HG02884 (cell line): ENCODE results near the gene PFKFB1.
"Not testable (repeated sequence)": the region's sequence is repeated elsewhere in the genome, so short reads cannot be mapped to it uniquely, and the experiment has no call there.

Experiments used
- ATAC-seq: cut with Tn5 transposase; IDR thresholded peaks from one replicate; pipeline ENCODE4 v1.9.1; 2021; ENCODE audit warnings: mild to moderate bottlenecking, moderate library complexity; ENCODE audit not compliant: unreplicated experiment

Gene PFKFB1

GRCh38 chrX:54994668-54995351 lies 822 bp upstream of the PFKFB1 start:
- ATAC-seq, result no peak

- no peak for ATAC-seq
Measured at GRCh38 chrX:54992911-54993622, 921 bp downstream of the PFKFB1 start.

- ATAC-seq, result no peak
Measured at GRCh38 chrX:54991706-54992105, 2.3 kb downstream of the PFKFB1 start.

DNA sequence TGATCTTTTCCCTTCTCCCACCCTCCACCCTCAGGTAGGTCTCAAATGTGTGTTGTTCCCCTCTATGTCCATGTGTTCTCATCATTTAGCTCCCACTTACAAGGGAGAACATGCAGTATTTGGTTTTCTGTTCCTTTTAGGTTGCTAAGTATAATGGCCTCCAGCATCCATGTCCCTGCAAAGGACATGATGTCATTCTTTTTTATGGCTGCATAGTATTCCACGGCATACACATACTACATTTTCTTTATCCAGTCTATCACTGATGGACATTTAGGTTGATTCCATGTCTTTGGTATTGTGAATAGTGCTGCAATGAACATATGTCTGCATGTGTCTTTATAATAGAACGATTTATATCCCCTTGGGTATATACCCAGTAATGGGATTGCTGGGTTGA lies 10.7 kb downstream of the PFKFB1 start:
- not testable (repeated sequence) for ATAC-seq

DNA sequence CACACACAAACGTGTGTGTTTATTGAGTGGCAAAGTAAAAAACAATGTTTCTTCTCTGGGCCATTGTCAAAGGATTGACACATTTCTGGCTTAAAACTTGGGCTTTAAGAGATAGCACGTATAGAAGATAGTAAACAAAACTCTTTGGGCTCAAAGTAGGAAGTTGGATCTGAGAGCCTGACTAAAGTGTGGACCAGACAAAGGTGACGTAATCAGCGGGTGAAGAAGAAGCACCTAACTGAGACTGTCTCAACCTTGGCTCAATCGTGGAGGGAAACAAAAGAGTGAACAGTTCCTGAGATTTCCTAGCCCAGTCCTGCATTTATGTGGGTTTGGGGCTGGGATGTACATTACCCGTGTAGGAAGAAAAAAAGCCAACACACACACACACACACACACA lies 13.7 kb downstream of the PFKFB1 start:
- no peak for ATAC-seq

DNA sequence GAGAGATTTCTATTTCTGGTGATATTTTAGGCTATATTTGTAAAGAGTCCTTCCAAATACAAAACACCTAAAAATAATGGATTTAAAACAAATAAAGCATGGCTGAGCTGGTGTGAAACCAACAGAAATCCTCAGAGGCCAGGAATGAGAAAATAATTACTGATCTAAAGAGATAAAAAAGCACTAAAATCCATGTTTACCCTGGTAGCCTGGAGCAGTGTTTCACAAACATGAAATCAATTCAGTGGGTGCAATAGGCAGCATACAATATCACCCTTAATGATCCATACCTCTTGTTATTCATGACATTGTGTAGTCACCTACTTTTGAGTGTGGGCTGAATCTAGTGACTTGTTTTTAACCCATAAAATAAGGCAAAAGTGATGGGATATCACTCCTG lies 14.6 kb downstream of the PFKFB1 start:
- no peak for ATAC-seq

GRCh38 chrX:54978448-54978847 lies 15.5 kb downstream of the PFKFB1 start:
- ATAC-seq, result no peak

DNA sequence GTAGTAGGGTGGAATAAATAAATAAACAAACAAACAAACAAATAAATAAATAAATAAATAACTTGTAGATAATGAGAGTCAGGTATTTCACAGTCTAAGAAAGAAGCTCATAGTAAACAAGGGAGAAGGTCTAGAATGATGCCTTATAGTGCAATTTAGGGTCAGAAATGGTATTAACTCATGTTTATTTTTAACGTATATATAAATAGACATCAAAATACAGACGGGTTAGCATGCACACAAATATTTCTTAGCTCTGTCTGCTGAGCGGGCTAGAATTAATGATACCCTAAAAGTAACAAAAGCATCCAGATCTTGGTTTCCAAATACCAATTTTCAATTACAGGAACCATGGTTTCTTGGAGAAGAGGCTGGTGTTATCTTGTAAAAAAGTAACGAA lies 16.6 kb downstream of the PFKFB1 start:
- ATAC-seq, result no peak

GRCh38 chrX:54964766-54965497 lies 29.1 kb downstream of the PFKFB1 start:
- no peak for ATAC-seq

- no peak for ATAC-seq
Measured at GRCh38 chrX:54961750-54962149, 32.2 kb downstream of the PFKFB1 start.

- ATAC-seq, result no peak
Measured at GRCh38 chrX:54950730-54951375, 43.1 kb downstream of the PFKFB1 start.

DNA sequence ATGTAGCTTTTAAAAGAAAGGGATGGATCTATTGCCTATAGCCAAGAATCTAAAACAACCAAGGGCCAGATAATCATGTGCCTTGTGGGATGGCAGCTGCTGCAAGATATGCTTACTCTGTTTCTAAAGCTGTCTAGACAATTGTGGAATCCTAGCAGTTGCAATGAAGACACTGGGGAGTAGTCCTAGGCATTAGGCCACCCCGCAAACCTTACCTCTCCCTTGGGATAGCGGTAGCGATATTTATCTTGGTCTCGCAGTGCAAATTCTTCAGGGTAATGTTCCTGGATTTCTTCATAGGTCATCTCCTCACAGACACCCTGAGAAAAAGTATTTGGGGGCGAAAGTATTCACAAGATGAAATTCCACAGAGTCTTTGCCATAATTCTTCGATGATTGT lies 48.8 kb downstream of the PFKFB1 start:
- ATAC-seq, result no peak

- ATAC-seq, result no peak
Measured at GRCh38 chrX:54944816-54945215, 49.2 kb downstream of the PFKFB1 start.

DNA sequence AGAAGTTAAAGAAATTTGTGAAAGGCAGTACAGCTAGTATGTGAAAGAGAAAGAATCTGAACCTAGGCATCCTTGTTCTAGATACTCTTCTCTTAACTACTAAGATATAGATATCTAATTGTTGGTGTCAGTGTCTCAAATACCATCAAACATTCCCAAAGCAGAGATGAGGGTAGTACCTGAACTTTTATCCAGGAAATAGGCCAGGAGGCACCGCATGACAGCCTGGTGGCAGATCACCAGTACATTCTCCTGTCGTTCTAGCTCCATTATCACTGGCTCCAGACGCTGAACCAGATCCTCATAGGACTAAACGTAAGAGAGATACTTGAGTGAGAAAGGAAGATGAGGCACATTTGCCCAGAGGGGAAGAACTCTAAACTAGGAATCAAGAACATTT lies 56.6 kb downstream of the PFKFB1 start:
- ATAC-seq, result no peak

DNA sequence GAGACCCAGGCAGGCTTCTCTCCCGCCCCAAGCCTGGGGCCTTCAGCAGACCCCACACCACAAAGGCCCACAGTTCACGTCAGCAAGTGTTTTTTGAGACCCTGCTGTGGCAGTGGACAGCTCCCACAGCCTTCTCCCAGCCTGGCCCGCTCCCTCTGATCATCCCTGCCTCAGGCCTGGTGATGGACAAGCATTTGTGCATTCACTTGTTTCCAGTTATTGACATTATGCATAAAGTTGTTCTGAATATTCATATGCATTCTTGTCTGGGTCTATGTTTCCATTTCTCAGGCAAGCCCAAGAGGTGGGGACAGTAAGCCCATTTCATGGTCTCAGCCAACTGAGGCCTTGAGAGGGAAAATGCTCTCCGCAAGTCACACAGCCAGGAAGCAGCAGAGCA lies 58.7 kb downstream of the PFKFB1 start:
- ATAC-seq, result no peak

- ATAC-seq, result no peak
Measured at GRCh38 chrX:54934890-54935289, 59.1 kb downstream of the PFKFB1 start.

GRCh38 chrX:54934058-54934457 lies 59.9 kb downstream of the PFKFB1 start:
- ATAC-seq, result no peak

DNA sequence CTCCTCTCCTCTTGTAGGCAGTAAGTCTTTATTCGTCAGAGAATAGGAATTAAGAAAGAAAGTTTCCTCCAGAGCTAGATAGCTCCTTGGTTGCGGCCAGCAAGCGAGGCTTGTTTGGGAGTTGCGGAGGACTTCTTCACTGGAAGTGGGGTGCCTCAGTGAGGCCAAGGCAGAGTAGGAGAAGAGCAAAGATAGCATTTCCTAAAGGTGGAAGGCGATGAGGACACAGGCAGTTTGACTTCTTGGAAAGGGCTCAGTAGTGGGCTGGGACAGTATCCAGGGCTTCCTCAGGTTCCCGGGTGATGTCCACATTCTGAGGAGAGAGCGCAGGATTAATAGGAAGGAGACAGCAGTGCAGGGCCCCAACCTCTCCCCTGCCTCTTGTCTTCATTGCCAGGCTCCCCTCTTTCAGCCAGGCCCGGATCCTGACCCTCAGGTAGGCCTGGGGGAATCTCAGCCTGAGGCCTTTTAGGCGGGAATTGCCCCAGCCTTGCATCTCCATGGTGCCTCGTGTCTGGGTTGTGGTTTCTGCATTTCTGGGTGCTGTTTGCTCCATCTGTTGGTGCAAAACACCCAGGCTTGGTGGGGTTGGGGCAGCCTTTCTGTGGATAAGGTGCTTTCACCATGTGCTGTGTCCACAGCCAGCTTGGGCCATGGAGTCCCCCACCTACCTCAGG lies 60.7 kb downstream of the PFKFB1 start:
- no peak for ATAC-seq

DNA sequence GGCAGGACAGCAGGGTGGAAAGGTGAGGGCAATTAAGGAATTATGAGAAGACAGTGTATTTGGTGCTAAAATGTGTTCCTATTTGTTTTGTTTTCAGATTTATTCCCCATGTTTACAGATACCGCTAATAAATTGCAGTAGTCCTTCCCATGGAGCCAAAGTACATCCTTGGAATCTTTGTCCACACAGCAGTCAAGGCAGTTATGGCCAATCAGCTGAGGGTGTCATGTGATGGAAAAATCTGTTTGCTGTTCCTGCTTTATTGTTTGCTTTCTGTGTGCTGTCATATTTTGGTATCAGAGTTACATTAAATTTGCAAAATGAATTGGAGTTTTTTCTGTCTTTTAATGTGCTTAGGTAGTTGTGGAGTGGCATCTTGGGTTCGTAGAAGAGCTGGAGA lies 62.9 kb downstream of the PFKFB1 start:
- no peak for ATAC-seq

GRCh38 chrX:54930291-54931049 lies 63.5 kb downstream of the PFKFB1 start:
- ATAC-seq, result no peak
